ENCODE data around the gene KCNC4.
A peak's percentile ranks its signal among the peaks of the same experiment; 100 is the strongest.

KCNC4 gene

DNA sequence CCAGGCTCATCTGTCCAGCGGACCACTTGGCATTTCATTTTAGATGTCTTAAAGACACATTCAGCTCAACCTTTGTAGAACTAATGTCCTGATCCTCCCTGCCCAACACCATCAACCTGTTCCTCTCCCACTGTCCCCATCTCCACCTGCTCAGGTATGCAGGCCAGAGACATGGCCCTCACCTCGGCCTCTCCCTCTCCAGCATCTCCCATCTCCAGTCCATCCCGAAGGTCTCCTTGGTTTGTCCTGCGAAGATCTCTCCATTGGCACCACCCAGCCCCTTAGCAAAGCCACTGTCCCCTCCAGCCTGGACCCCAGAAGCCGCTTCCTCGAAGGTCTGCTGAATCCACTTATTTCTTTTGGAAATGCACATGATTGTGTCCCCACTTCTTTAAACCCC lies 20.9 kb upstream of the KCNC4 start:
- DNase-seq: no peak

DNA sequence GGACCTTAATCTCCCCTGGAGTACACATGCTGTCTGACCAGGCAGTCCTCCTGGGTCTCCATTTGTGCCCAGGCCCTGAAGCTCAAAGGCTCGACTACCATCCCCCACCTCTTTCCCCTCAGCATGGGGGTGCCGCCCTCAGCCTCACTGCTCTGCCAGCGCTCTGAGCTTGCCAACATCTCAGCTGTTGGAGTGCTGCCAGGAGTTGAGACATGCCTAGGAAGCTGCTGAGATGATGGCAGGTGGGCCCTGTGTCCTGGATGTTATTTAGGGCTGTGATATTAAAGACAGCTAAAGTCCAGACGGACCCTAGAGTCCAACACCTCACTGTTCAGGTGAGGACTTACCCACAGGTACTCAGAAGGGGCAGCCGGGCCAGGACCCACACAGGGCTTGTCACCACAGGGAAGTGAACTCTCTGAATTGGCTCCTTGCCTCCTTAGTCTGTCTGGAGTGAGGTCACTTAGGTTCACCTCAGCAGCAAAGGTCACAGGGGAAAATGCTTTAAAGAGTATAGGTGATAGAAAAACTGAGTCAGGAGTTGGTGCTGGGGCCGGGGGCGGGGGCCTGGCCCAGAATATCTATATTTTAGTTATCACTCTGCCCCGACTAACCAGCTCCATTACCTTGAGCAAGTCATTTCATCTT lies 19.7 kb upstream of the KCNC4 start:
- DNase-seq: peak; percentile 68

DNA sequence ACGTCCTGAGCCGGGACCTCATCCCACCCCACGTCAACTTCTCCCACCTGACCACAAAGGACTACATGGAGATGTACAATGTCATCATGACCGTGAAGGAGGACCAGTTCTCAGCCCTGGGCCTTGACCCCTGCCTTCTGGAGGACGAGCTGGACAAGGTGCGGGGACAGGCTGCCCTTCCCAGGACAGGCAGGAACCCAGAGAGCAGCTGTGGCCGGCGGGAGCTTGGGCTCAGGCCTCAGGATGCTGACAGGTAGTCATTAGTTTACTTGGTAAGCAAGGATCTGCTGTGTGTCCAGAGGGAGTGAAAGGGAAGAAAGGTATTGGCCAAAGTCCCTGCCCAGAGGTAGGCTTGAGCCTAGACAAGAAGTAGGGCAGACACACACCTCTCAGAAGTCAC lies 17.6 kb upstream of the KCNC4 start:
- DNase-seq: no peak

DNA sequence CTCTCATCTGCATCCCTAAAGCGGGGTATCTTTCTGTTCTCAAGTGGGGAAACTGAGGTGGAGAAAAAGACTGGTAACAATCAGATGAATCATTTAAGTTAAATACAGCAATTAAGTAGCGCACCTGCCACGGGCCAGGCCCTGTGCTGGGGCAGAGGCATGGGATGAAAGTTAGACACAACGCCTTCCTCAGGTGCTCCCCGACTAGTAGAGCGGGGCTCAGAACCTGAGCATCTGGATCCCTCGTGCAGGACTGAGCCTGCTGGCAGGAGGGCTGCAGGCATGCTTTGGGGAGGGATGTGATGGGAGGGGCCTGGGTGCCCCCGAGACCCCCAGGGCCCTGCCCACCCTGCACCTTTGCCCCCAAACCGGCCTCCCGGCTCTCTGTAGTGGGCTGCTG lies 14.9 kb upstream of the KCNC4 start:
- DNase-seq: no peak

DNA sequence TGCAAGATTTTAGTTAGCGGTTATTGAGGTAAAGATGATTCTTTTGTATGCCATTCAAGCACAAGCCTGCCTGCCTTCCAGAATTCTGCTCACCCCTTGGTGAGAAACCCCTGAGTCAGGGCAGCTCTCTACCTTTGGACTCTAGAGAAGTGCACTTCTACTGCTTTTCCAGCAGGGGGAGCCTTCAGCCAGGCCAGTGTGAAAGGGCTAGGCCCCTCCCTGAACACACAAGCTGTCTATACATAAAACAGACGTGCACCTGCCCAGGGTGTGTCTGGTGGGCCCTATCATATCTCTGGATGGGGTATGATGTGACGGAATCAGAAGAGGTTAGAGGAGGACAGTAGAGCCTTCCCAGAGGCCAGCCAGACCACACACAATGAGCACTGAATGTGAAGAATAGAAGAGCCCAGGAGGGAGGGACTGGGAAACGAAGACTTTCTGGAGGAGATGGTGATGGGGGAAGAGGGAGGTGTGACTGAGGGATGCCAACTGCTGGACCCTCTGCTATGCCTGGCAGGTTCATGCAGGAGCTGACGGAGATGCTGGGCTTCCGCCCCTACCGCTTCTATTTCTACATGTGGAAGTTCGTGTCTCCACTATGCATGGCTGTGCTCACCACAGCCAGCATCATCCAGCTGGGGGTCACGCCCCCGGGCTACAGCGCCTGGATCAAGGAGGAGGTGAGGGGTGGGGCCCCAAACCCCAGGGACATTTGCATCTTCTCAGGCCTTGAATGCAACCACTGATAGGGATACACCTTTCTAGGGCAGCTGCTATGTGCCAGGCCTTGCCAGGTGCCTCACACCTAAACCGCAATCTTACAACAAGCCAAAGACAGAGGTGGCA lies 13.0 kb upstream of the KCNC4 start:
- DNase-seq: peak; percentile 60

DNA sequence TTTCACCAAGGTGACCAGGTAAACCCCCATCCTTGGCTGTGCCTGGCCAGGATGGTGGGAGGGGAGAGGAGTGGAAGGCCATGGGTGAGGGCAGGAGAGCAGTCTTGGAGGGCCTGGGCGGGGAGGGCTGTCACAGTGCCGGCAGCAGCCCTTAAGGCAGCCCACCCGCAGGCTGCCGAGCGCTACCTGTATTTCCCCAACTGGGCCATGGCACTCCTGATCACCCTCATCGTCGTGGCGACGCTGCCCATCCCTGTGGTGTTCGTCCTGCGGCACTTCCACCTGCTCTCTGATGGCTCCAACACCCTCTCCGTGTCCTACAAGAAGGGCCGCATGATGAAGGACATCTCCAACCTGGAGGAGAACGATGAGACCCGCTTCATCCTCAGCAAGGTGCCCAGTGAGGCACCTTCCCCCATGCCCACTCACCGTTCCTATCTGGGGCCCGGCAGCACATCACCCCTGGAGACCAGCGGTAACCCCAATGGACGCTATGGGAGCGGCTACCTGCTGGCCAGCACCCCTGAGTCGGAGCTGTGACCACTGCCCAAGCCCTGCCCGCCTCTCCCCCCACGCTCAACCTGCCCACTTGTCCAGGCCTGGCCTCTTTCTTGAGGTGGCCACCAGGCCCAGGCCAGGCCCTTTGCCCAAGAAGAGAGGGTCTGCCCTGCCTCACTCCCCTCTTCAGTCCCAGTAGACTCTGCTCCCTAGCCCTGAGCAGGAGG lies 12.0 kb upstream of the KCNC4 start:
- no peak for DNase-seq

DNA sequence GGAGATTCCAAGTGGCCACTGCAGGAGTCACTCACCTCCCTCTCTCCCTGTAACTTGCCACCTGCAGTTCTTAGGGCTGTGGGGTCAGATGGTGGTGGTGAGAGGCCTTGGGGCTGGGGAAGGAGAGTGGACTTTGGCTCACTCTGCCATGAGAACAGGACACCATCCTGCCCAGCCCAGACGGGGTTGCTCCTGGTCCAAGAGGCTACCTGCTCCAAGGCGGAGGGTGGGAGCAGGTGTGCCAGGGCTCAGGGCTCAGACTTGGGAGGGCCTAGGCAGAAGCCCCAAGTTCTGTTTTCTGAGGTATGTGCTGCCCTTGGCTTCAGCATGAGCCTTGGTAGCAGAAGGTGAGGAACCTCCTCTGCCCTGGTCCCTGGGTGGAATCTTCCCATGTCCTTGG lies 11.4 kb upstream of the KCNC4 start:
- no peak for DNase-seq

DNA sequence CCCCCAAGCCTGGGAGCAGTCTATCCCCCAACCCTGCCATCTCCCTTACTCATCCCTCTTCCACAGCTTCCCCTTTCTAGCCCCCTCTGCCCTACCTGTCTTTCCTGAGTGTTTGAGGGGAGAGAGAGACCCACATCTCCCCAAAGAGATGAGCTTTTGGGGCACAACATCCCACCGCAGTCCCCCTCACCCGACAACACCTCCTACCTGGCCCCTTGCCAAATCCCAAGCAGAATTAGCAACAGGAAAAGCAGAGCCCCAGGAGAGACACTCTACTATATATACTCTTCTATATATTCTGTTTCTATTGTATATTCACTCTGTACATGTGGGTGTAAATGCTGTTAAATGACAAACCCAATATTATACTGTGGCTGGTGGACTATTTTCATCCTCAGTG lies 9.9 kb upstream of the KCNC4 start:
- no peak for DNase-seq

DNA sequence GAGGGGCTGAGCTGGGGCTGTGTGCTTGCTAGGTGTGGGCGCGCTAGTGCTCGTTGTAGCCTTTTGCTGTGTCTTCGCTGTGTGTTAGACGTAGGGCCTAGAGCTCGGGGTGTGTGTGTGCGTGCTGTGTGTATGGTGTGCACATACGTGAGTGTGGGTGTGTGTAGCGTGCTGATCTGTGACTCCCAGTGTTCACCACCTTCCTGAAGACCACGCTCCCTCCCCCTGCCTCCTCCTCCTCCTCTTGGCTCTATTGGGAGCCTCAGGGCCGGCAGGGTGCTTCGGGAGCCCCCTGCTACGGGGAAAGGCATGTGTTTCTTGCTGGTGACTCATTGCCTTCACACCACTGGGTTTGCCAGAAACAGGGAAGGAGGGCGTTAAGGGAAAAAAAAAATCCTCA lies 9.4 kb upstream of the KCNC4 start:
- no peak for DNase-seq

DNA sequence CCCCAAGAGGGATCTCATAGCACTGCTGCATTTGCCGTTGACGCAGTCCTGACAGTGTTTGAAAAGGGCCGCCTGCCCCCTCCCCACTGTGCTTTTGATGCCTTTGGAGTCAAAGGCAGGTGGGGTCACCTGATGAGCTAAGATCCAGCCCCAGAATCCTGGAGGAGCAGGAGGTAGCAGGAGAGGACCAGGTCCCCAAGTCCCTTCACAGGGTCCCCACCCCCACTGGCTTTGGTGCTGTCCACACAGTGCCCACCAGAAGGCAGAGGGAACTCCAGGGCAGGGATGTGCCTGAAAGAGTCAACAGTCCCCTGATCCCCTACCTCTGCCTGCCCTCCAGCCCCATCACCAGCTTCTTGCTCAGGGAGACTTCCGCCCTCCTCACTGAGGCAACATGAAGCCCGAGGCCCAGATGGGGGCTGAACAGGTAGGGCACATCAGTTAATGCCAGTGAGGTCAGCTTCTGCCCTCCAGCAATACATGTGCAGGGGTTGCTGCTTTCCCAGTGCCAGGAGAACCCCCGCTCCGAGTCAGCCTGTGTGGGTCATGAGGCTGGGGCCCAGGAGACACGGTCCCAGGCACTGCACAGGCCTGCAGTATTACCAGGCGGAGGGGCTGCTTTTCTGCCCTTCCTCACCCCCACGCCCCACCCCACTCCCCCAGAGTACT lies 8.8 kb upstream of the KCNC4 start:
- DNase-seq: no peak

DNA sequence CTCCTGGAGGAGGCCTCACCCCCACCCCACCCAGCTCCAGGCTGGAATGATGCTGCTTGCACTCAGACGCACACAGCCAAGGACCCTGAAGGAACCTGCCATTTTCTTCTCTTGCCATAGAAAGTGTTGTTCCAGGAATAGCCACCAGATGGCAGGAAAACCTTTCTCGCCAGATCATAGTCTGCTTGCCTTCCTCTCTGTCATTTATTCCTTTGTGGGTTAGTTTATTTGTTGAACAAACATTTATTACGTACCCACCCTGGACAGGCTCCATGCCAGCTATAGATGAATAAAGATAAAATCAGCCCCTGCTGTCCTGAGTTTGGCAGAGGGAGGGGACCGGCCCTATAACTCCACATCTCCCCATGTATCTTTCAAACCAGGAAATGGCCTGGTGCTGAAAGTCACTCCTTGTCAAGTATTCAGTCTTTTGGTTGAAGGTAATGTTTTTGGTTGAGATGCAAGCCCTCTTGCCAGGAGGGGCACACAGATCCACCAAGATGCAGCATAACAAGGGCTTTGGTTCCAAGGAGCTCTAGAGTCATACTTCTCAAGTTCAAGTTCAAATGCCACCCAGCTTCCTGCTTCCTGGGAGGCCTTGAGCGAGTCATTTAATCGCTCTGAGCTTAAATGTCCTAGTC lies 7.0 kb upstream of the KCNC4 start:
- DNase-seq: peak; percentile 45

DNA sequence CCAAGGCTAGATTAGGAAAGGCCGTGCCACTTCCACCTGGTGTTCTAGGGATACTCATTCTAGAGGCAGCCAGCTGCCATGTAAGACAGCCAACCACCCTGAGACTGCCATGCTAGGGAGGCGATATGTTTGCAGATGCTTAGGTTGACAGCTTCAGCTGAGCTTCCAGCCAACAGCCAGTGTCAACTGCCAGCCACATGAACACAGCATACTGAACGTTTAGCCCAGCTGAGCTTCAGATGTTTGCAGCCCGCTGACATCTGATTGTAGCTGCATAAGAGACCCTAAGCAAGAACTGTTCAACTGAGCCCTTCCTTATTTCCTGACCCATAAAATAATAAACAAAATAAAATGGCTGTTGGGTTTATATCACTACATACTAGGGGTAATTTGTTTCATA lies 5.0 kb upstream of the KCNC4 start:
- no peak for DNase-seq

DNA sequence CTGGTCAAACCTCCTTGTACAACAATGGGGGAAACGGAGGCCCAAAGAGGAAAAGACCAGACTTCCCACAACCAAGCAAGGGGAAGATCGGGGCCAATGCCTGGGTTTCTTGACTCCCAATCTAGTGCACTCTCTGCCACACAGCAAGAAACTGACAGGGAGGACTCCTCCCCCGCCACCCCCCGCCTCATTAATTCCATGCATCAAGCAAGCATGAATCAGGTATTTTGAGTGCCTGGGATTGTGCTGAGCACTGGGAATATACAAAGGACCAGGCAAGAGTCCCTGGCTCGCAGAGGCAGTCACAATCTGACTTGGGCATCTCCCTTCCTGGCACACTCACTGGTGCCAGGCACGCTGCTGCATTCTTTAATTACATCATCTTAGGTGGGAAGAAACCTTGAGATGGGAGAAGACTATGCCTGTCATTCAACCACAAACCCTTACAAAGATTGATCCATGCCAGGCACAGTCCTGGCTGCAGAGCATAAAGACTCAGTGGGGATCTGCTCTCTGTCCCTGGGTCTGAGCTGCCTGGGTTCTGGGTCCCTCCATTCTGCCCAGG lies 4.4 kb upstream of the KCNC4 start:
- no peak for DNase-seq

DNA sequence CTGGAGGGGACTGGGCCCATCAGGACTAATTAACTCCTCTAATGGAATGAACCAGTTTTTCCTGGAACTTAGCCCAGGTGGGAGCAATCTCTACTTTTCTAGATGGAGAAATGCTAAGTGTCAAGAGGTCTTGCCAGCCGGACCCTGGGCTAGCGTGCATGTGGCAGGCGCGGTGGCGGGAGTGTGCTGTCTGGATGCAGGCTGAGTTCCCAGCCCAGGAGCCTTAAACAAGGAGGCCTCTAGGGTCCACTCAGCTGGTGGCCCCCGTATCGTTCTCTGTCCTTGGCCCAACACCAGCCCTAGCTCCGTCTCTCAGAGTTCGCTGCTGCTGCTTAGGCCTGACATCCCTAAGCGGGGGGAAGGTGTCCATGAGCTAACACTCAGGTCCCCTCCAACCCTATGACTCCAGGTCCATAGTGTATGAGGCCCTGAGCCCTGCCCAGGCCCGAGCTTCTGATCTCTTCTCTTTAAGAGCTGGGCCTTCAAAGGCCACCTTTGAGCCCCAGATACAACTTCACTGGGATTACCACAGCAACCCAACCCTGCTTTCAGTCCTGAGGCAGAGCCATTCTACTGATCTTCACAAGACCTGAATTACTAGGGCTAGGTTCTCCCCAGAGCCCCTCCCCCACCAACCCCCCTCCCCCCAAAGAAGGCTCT lies 3.7 kb upstream of the KCNC4 start:
- no peak for DNase-seq

DNA sequence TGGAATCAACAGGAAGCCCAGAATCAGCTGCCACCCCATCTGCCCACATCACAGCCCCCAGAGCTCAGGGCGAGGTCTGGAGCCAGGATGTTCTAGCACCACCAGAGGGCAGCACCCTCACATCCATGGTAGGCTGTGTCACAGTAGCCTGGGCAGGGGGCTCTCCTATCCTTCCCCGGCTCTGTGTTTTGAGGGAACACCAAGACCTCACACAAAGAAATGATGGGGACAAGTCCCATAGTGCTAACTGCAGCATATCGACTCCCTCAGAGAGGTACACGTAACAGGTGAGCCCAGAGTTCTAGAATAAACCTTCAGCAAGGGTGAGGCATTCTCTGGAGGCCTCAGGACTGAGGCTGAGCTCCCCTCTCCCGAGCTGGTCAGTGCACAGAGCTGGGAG lies 2.3 kb upstream of the KCNC4 start:
- DNase-seq: peak; percentile 64

DNA sequence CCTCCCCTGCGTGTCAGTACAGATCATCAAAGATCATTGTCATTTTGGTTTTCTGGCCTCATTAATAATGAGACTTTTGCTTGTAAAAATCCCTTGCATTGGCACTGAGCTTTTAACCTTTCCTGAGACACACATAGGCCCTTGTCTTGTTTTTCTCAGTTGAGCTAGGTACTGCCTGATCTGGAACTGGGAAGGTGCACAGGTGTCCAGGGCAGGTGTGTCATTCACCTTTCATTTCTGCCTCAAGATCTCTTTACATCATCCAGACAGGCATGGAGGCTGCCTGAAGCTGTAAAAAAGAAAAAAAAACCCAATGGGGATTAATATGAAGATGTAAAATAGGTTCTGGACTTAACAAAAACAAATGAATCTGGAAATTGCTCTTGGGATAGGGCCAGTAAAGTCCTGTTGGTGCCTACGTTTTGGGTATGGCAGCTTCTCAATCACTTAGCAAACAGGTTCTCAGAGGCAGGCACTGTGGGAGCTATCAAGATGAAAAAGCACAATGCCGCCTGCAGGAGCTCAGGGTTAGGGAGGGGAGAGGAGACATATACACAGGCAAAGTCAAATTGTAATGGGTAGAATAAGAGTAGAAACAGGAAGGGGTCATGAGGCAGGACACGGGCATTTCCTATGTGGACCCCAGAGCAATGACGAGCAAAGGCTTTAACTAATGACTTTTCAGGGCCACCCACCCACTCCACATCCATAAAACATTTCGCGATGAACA lies 1.0 kb upstream of the KCNC4 start:
- no peak for DNase-seq

DNA sequence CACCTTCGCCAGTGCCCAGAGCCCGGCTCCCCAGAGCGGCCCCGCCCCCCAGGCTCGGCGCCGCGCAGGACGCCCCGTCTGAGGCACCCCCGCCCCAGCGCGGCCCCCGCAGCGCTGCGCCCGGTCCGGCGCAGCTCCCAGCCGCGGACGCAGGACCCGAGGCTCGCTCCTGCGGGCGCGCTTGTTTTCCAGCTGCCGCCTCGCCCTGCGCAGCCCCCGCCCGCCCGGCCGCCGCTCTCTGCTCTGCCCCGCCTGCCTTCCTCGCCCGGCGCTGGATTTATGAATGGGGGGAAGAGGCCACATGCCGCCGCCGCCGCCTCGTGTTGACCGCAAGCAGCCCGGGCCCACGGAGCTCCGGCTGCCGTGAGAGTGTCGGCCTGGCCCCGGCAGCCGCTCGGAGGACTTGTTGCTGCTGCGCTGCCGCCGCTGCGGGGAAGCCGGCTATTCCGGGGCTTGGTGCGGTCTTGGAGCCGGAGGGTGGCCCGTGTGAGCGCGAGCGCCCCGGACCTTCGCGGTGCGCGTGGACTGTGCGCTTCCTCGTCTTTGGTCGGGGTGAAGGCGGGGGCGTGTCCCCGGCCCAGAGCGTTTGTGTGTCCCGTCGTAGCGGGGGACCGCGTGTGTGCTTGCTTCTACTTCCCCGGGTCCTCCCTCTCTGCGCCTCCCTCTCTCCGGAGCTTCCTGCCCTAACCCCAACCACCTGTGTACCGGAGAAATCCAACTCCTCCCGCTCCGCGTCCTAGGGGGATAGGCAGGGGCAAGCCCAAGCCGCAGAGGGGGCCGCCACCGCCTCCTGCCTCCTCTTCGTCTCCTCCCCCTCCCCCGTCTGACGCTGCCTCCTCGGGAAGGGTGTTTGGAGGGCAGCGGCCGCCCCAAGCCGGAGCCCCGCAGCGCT lies 736 bp downstream of the KCNC4 start:
- DNase-seq: peak; percentile 55

DNA sequence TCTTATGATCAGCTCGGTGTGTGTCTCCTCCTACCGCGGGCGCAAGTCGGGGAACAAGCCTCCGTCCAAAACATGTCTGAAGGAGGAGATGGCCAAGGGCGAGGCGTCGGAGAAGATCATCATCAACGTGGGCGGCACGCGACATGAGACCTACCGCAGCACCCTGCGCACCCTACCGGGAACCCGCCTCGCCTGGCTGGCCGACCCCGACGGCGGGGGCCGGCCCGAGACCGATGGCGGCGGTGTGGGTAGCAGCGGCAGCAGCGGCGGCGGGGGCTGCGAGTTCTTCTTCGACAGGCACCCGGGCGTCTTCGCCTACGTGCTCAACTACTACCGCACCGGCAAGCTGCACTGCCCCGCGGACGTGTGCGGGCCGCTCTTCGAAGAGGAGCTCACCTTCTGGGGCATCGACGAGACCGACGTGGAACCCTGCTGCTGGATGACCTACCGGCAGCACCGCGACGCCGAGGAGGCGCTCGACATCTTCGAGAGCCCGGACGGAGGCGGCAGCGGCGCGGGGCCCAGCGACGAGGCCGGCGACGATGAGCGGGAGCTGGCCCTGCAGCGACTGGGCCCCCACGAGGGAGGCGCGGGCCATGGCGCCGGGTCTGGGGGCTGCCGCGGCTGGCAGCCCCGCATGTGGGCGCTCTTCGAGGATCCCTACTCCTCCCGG lies 1.5 kb downstream of the KCNC4 start:
- no peak for DNase-seq

Measured in NCI-H2171 (cell line).